ENCODE results near the gene ZNF813.
A peak's percentile ranks its signal among the peaks of the same experiment; 100 is the strongest.
"Not testable (repeated sequence)": the region's sequence is repeated elsewhere in the genome, so short reads cannot be mapped to it uniquely, and the experiment has no call there.

ZNF813 gene

GRCh38 chr19:53504365-53504703, 36.8 kb downstream of the ZNF813 start:
- not testable (repeated sequence) for H3K27ac Mint-ChIP-seq; H3K36me3 Mint-ChIP-seq (ENCODE audit: low read depth); H3K4me3 Mint-ChIP-seq; H3K4me1 Mint-ChIP-seq (ENCODE audit: low read depth); DNase-seq
- Mint-ChIP-seq H3K27me3 (peaks cover 40% of the 10 kb centered on the region), H3K9me3 (peaks cover 13% of the 10 kb centered on the region)

GRCh38 chr19:53504885-53505284, 37.4 kb downstream of the ZNF813 start:
- peaks cover 40% of the 10 kb centered on the region for H3K27me3 Mint-ChIP-seq

GRCh38 chr19:53506728-53507127, 39.2 kb downstream of the ZNF813 start:
- peaks cover 1% of the 10 kb centered on the region for H3K4me1 Mint-ChIP-seq (ENCODE audit: low read depth)
- DNase-seq, result no peak
- peaks cover 4% of the 10 kb centered on the region for H3K9me3 Mint-ChIP-seq
- peaks cover 2% of the 10 kb centered on the region for H3K36me3 Mint-ChIP-seq (ENCODE audit: low read depth)
- H3K27me3 Mint-ChIP-seq, result peaks cover 35% of the 10 kb centered on the region
- no peak overlapping the region for H3K27ac Mint-ChIP-seq
- H3K4me3 Mint-ChIP-seq, result no peak overlapping the region

More at GRCh38 chr19:53504885-53505284, 37.4 kb downstream of the ZNF813 start:
- Mint-ChIP-seq H3K9me3 (peaks cover 12% of the 10 kb centered on the region), H3K27ac (no peak overlapping the region), H3K4me1 (ENCODE audit: low read depth) (peaks cover 1% of the 10 kb centered on the region), H3K36me3 (ENCODE audit: low read depth) (peaks cover 8% of the 10 kb centered on the region), H3K4me3 (no peak overlapping the region)
- DNase-seq, result no peak

GRCh38 chr19:53507523-53508442, 40.2 kb downstream of the ZNF813 start:
- H3K9me3 Mint-ChIP-seq, result no peaks in the 10 kb centered on the region

GRCh38 chr19:53509443-53509842, 41.9 kb downstream of the ZNF813 start:
- H3K27me3 Mint-ChIP-seq, result peaks cover 22% of the 10 kb centered on the region
- H3K27ac Mint-ChIP-seq, result no peak overlapping the region
- H3K4me1 Mint-ChIP-seq (ENCODE audit: low read depth), result no peaks in the 10 kb centered on the region
- peaks cover 2% of the 10 kb centered on the region for H3K36me3 Mint-ChIP-seq (ENCODE audit: low read depth)
- no peak for DNase-seq
- no peak overlapping the region for H3K4me3 Mint-ChIP-seq
- H3K9me3 Mint-ChIP-seq, result no peaks in the 10 kb centered on the region

More at GRCh38 chr19:53507523-53508442, 40.2 kb downstream of the ZNF813 start:
- DNase-seq, result no peak
- H3K36me3 Mint-ChIP-seq (ENCODE audit: low read depth), result peaks cover 2% of the 10 kb centered on the region
- H3K27me3 Mint-ChIP-seq, result peaks cover 31% of the 10 kb centered on the region
- peaks cover 1% of the 10 kb centered on the region for H3K4me1 Mint-ChIP-seq (ENCODE audit: low read depth)
- H3K27ac Mint-ChIP-seq, result no peak overlapping the region
- no peak overlapping the region for H3K4me3 Mint-ChIP-seq

GRCh38 chr19:53509845-53510244, 42.3 kb downstream of the ZNF813 start:
- no peak overlapping the region for H3K27ac Mint-ChIP-seq

GRCh38 chr19:53511357-53511756, 43.8 kb downstream of the ZNF813 start:
- Mint-ChIP-seq H3K27ac (no peak overlapping the region), H3K4me3 (no peak overlapping the region), H3K9me3 (no peaks in the 10 kb centered on the region), H3K27me3 (peaks cover 12% of the 10 kb centered on the region), H3K36me3 (ENCODE audit: low read depth) (no peaks in the 10 kb centered on the region), H3K4me1 (ENCODE audit: low read depth) (no peaks in the 10 kb centered on the region)
- DNase-seq, result no peak

More at GRCh38 chr19:53509845-53510244, 42.3 kb downstream of the ZNF813 start:
- no peaks in the 10 kb centered on the region for H3K4me1 Mint-ChIP-seq (ENCODE audit: low read depth)
- peaks cover 18% of the 10 kb centered on the region for H3K27me3 Mint-ChIP-seq
- H3K36me3 Mint-ChIP-seq (ENCODE audit: low read depth), result no peaks in the 10 kb centered on the region
- DNase-seq, result no peak
- no peaks in the 10 kb centered on the region for H3K9me3 Mint-ChIP-seq
- no peak overlapping the region for H3K4me3 Mint-ChIP-seq

GRCh38 chr19:53511933-53512374, 44.4 kb downstream of the ZNF813 start:
- no peaks in the 10 kb centered on the region for H3K36me3 Mint-ChIP-seq (ENCODE audit: low read depth)
- DNase-seq, result peak; percentile 54
- H3K27me3 Mint-ChIP-seq, result peaks cover 6% of the 10 kb centered on the region
- H3K9me3 Mint-ChIP-seq, result peaks cover 2% of the 10 kb centered on the region
- no peak overlapping the region for H3K27ac Mint-ChIP-seq
- no peak overlapping the region for H3K4me3 Mint-ChIP-seq
- H3K4me1 Mint-ChIP-seq (ENCODE audit: low read depth), result no peaks in the 10 kb centered on the region

GRCh38 chr19:53515047-53515446, 47.5 kb downstream of the ZNF813 start:
- not testable (repeated sequence) for H3K27me3 Mint-ChIP-seq; H3K36me3 Mint-ChIP-seq (ENCODE audit: low read depth); H3K4me3 Mint-ChIP-seq; H3K27ac Mint-ChIP-seq; H3K4me1 Mint-ChIP-seq (ENCODE audit: low read depth); DNase-seq
- peaks cover 19% of the 10 kb centered on the region for H3K9me3 Mint-ChIP-seq

GRCh38 chr19:53517114-53517741, 49.7 kb downstream of the ZNF813 start:
- H3K9me3 Mint-ChIP-seq, result peaks cover 25% of the 10 kb centered on the region
- peaks cover 16% of the 10 kb centered on the region for H3K4me1 Mint-ChIP-seq (ENCODE audit: low read depth)
- H3K27ac Mint-ChIP-seq, result no peak overlapping the region
- DNase-seq, result no peak
- H3K4me3 Mint-ChIP-seq, result no peak overlapping the region
- no peaks in the 10 kb centered on the region for H3K27me3 Mint-ChIP-seq
- H3K36me3 Mint-ChIP-seq (ENCODE audit: low read depth), result peaks cover 30% of the 10 kb centered on the region

GRCh38 chr19:53518121-53518520, 50.6 kb downstream of the ZNF813 start:
- Mint-ChIP-seq H3K27ac (no peak overlapping the region), H3K4me3 (no peak overlapping the region), H3K27me3 (no peaks in the 10 kb centered on the region), H3K9me3 (peaks cover 25% of the 10 kb centered on the region), H3K4me1 (ENCODE audit: low read depth) (peaks cover 19% of the 10 kb centered on the region), H3K36me3 (ENCODE audit: low read depth) (peaks cover 35% of the 10 kb centered on the region)
- no peak for DNase-seq

- no peaks in the 10 kb centered on the region for H3K27me3 Mint-ChIP-seq
- no peak overlapping the region for H3K4me3 Mint-ChIP-seq
- DNase-seq, result no peak
- peaks cover 40% of the 10 kb centered on the region for H3K36me3 Mint-ChIP-seq (ENCODE audit: low read depth)
- H3K4me1 Mint-ChIP-seq (ENCODE audit: low read depth), result peaks cover 19% of the 10 kb centered on the region
- no peak overlapping the region for H3K27ac Mint-ChIP-seq
- H3K9me3 Mint-ChIP-seq, result peaks cover 27% of the 10 kb centered on the region
Measured at GRCh38 chr19:53518716-53519115, 51.2 kb downstream of the ZNF813 start.

GRCh38 chr19:53519446-53519845, 51.9 kb downstream of the ZNF813 start:
- Mint-ChIP-seq H3K4me1 (ENCODE audit: low read depth) (peaks cover 19% of the 10 kb centered on the region), H3K4me3 (no peak overlapping the region), H3K27ac (no peak overlapping the region), H3K27me3 (no peaks in the 10 kb centered on the region), H3K36me3 (ENCODE audit: low read depth) (peaks cover 47% of the 10 kb centered on the region), H3K9me3 (peaks cover 29% of the 10 kb centered on the region)
- DNase-seq, result no peak

- peaks cover 53% of the 10 kb centered on the region for H3K36me3 Mint-ChIP-seq (ENCODE audit: low read depth)
- peak overlapping the region; percentile 97 for H3K27ac Mint-ChIP-seq
Measured at GRCh38 chr19:53520163-53520546, 52.6 kb downstream of the ZNF813 start.

More at GRCh38 chr19:53520163-53520546, 52.6 kb downstream of the ZNF813 start:
- no peak for DNase-seq
- Mint-ChIP-seq H3K9me3 (peaks cover 29% of the 10 kb centered on the region), H3K4me1 (ENCODE audit: low read depth) (peaks cover 19% of the 10 kb centered on the region), H3K27me3 (no peaks in the 10 kb centered on the region), H3K4me3 (peak overlapping the region; percentile 97)

Data from activated T-cell treated with anti-CD3 and anti-CD28 coated beads, Interleukin-2, amount 50 U/mL, for 24 hours (primary cell).